ENCODE results near the gene NTRK2.

Gene NTRK2

DNA sequence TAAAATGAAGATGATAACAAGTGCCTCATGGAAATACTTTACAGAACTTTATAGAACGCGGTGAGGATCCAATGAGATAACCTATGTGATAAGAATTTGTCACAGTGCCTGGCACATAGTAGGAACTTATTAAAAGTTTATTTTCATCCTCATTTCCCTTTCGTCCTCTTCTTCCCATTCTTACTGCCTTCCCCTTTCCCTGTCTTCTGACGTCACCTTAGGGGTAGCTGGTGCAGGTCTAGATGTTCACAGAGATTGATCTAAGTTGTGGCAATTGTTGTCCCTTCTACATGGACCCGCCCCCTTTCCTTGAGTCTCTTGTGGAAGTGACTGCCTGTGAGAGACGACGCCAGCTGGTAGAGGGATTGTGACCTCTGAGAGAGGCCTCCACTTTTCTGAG is 46.5 kb upstream of the NTRK2 start:
- Histone ChIP-seq H3K27me3 (ENCODE audit: insufficient read depth, low read length, poor library complexity) (no peaks in the 10 kb centered on the region), H3K9ac (ENCODE audit: low read depth, low read length) (no peak overlapping the region), H3K4me2 (ENCODE audit: insufficient read depth, low read length) (no peak overlapping the region), H3K4me1 (ENCODE audit: insufficient read depth, low read length) (no peaks in the 10 kb centered on the region), H4K20me1 (ENCODE audit: insufficient read depth, low read length) (no peaks in the 10 kb centered on the region), H3K27ac (ENCODE audit: low read length) (no peak overlapping the region), H3K79me2 (ENCODE audit: insufficient read depth, low read length) (no peaks in the 10 kb centered on the region), H3K9me3 (ENCODE audit: insufficient read depth, low read length, severe bottlenecking) (no peaks in the 10 kb centered on the region), H3K36me3 (ENCODE audit: insufficient read depth, low read length) (no peaks in the 10 kb centered on the region), H3K4me3 (ENCODE audit: low read depth in 1 of 2, low read length in 2 of 2) (no peak overlapping the region), H2AFZ (ENCODE audit: low read depth, low read length) (no peak overlapping the region)
- ATAC-seq (ENCODE audit: insufficient read depth, low read depth) (no peak), DNase-seq (no peak)
- TF ChIP-seq CTCF (IDR thresholded peaks at IDR 0.05; ENCODE audit: borderline replicate concordance, extremely low read depth, low read length, poor library complexity, severe bottlenecking) (no peak), EZH2 (IDR thresholded peaks at IDR 0.05; ENCODE audit: borderline replicate concordance, low read depth, low read length, severe bottlenecking) (no peak)

DNA sequence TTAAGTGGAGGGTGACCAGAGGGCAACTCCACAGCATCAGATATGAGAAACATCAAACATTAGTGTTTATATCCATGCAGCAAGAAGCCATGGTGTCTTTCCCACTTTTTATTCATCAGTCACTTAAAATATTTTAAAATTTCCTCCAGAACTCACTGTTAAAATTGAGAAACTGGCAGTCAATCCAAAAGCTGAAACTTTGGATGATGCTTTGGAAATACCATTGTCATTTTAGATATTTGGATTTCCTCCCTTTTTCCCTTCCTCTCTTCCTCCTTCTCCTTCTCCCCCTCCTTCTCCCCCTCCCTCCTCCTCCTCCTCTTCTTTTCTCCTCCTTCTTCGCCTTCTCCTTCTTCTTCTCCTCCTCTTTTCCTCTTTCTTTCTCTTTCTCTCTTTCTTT is 33.1 kb upstream of the NTRK2 start:
- Histone ChIP-seq H3K9me3 (ENCODE audit: insufficient read depth, low read length, severe bottlenecking) (no peaks in the 10 kb centered on the region), H3K4me2 (ENCODE audit: insufficient read depth, low read length) (no peak overlapping the region), H3K27ac (ENCODE audit: low read length) (no peak overlapping the region), H3K9ac (ENCODE audit: low read depth, low read length) (no peak overlapping the region), H3K79me2 (ENCODE audit: insufficient read depth, low read length) (no peaks in the 10 kb centered on the region), H3K36me3 (ENCODE audit: insufficient read depth, low read length) (no peaks in the 10 kb centered on the region), H2AFZ (ENCODE audit: low read depth, low read length) (no peak overlapping the region), H3K4me3 (ENCODE audit: low read depth in 1 of 2, low read length in 2 of 2) (no peak overlapping the region), H4K20me1 (ENCODE audit: insufficient read depth, low read length) (no peaks in the 10 kb centered on the region), H3K27me3 (ENCODE audit: insufficient read depth, low read length, poor library complexity) (no peaks in the 10 kb centered on the region), H3K4me1 (ENCODE audit: insufficient read depth, low read length) (no peaks in the 10 kb centered on the region)
- DNase-seq = no peak
- no peak for ATAC-seq (ENCODE audit: insufficient read depth, low read depth)
- TF ChIP-seq CTCF (IDR thresholded peaks at IDR 0.05; ENCODE audit: borderline replicate concordance, extremely low read depth, low read length, poor library complexity, severe bottlenecking) (no peak), EZH2 (IDR thresholded peaks at IDR 0.05; ENCODE audit: borderline replicate concordance, low read depth, low read length, severe bottlenecking) (no peak)

DNA sequence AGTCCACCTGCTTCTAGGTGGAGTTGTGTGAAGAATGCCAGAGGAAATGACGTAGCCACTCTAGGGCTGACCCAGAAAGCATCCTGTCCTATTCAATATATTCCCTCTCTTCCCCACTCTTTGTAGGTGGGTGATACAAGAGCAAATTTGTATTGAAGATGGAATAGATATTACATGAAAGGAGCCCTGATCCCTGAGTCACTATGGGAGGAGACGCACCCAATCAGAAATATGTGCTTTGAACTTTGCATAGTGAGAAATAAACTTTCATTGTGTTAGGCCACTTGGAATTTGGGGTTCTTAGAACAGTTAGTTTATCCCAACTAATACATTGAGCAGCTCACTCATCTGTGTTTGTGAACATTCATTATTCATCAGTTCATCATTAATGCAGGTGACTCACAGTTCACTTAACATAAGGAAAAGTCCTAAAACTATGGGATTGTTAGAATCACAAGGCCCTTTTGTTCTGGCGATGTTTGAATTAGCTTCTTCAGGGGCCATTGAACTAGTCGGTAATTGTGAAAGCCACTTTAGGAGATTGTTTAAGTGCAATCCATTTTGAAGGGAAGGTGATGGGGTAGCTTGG is 26.9 kb upstream of the NTRK2 start:
- Histone ChIP-seq H3K4me1 (ENCODE audit: insufficient read depth, low read length) (no peaks in the 10 kb centered on the region), H3K4me2 (ENCODE audit: insufficient read depth, low read length) (no peak overlapping the region), H3K27ac (ENCODE audit: low read length) (no peak overlapping the region), H3K9ac (ENCODE audit: low read depth, low read length) (no peak overlapping the region), H2AFZ (ENCODE audit: low read depth, low read length) (no peak overlapping the region), H3K36me3 (ENCODE audit: insufficient read depth, low read length) (no peaks in the 10 kb centered on the region), H4K20me1 (ENCODE audit: insufficient read depth, low read length) (no peaks in the 10 kb centered on the region), H3K4me3 (ENCODE audit: low read depth in 1 of 2, low read length in 2 of 2) (no peak overlapping the region), H3K9me3 (ENCODE audit: insufficient read depth, low read length, severe bottlenecking) (no peaks in the 10 kb centered on the region), H3K79me2 (ENCODE audit: insufficient read depth, low read length) (no peaks in the 10 kb centered on the region), H3K27me3 (ENCODE audit: insufficient read depth, low read length, poor library complexity) (no peaks in the 10 kb centered on the region)
- DNase-seq (no peak), ATAC-seq (ENCODE audit: insufficient read depth, low read depth) (no peak)
- no peak for TF ChIP-seq CTCF (IDR thresholded peaks at IDR 0.05; ENCODE audit: borderline replicate concordance, extremely low read depth, low read length, poor library complexity, severe bottlenecking)
- no peak for TF ChIP-seq EZH2 (IDR thresholded peaks at IDR 0.05; ENCODE audit: borderline replicate concordance, low read depth, low read length, severe bottlenecking)

DNA sequence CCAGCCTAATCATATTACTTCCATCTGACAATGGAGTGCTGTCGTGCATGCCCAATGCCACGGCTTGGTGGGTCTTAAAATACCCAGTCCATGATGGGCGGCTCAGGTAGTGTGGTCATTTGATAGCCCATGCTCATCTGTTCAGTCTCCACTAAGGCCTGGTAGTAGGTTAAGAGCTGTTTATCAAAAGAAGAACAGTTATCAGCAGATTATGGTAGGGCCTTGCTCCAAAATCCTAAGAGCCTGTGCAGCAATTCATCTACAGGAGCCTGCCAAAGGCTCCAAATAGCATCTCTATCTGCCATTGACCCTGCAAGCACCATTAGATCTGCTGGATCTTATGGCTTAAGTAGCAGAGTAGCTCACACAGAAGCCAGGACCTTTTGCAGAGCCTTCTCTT is 21.8 kb upstream of the NTRK2 start:
- DNase-seq = no peak
- no peaks in the 10 kb centered on the region for H3K9me3 ChIP-seq (ENCODE audit: insufficient read depth, low read length, severe bottlenecking)
- no peak overlapping the region for H3K9ac ChIP-seq (ENCODE audit: low read depth, low read length)
- H4K20me1 ChIP-seq (ENCODE audit: insufficient read depth, low read length) = no peaks in the 10 kb centered on the region
- H3K4me1 ChIP-seq (ENCODE audit: insufficient read depth, low read length) = no peaks in the 10 kb centered on the region
- no peak overlapping the region for H3K27ac ChIP-seq (ENCODE audit: low read length)
- no peaks in the 10 kb centered on the region for H3K79me2 ChIP-seq (ENCODE audit: insufficient read depth, low read length)
- no peaks in the 10 kb centered on the region for H3K27me3 ChIP-seq (ENCODE audit: insufficient read depth, low read length, poor library complexity)
- ATAC-seq (ENCODE audit: insufficient read depth, low read depth) = no peak
- H3K4me2 ChIP-seq (ENCODE audit: insufficient read depth, low read length) = no peak overlapping the region
- TF ChIP-seq CTCF (IDR thresholded peaks at IDR 0.05; ENCODE audit: borderline replicate concordance, extremely low read depth, low read length, poor library complexity, severe bottlenecking) = no peak
- TF ChIP-seq EZH2 (IDR thresholded peaks at IDR 0.05; ENCODE audit: borderline replicate concordance, low read depth, low read length, severe bottlenecking) = no peak
- H2AFZ ChIP-seq (ENCODE audit: low read depth, low read length) = no peak overlapping the region
- no peak overlapping the region for H3K4me3 ChIP-seq (ENCODE audit: low read depth in 1 of 2, low read length in 2 of 2)
- H3K36me3 ChIP-seq (ENCODE audit: insufficient read depth, low read length) = no peaks in the 10 kb centered on the region
